ENCODE data around the gene SLC7A1.
A peak's percentile ranks its signal among the peaks of the same experiment; 100 is the strongest.

Gene SLC7A1

DNA sequence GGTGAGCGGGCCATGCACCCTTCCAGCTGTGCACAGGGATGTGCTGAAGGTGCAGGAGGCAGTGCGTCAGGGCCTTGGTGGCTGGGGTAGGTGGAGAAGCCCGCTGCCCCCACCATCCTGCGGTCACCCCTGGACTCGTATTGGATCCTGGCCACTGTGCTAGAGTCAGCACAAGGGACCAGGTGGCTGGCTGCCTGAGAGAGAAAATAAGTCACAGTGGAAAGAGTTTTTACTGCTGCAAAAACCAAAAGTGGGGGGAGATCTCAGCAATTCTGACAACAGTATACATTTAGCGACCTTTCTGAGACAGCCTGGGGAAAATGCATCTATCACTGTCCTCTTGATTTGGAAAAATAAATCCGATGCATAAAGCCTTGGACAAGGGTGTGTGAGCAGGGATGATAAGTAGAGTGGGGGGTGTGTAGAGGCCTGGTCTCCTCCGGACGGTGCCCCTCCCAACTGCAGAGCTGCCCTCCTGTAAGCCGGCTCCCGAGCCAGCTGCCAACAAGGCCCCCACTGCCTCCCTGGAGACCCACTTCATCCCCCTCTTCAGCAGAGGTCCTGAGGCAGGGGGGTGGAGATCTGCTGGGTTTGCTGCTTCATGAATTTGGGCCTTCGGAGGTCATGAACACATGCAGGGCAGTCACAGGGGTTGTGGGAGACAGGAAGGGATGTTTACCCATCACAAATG is 84.2 kb downstream of the SLC7A1 start:
- no peak for DNase-seq (ENCODE audit: low read depth in 2 of 2)

DNA sequence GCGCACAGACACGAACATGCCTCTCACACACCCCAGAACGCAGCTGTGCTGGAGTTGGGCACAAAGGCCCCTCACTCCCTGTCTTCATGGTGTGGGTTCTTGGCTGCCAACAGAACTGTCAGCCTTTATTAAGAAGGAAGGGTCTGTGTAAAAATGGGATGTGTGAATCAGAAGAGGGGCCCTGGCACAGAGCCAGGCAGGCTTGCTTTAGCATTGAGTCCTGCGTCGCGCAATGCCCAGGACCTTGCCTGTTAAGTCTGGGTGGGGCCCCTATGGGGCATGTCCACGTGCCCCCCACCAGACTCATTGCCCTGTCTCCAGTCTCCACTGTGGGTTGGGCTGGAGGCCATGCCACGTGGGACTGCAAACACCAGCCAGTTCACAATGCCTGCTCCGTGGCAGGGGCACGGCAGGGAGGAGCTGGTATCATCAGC is 84.8 kb downstream of the SLC7A1 start:
- DNase-seq (ENCODE audit: low read depth in 2 of 2) = no peak

- no peak for DNase-seq (ENCODE audit: low read depth in 2 of 2)
Measured at GRCh38 chr13:29509999-29510589, 85.4 kb downstream of the SLC7A1 start.

GRCh38 chr13:29508876-29509252 is 86.6 kb downstream of the SLC7A1 start:
- no peak for DNase-seq (ENCODE audit: low read depth in 2 of 2)

DNA sequence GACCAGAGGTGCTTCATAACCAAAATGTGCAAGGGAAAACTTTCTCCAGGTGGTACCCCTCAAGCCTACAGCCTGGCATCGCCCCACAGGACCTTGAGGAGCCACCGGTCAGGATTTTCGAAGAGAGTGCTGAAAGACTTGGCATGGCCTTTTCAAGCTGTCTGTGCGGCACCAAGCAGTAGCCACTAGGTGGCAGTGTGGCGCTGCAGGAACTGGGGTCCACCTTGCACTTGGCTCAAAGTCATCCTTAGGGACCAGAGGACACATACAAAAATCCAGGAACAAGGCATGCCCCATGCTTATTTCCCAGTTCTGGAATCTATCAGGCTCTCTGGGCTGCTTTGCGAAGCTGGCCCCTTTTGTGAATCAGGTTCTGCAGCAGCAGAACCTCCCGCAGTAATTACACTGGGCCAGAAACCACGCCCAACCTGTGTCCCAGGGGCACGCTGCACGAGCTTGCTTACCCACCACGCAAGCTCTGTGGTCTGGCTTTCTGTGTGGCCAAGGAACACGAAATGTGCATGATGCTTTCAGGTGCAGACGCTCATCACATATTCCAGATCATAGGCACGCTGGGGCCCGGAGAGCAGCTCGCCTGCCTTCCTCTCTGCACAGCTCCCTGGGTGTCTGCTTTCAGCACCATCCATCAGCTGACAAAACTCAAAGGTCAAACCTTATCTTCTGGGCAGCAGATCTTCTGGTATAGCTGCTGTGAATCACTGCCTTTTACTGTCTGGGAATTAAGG is 87.2 kb downstream of the SLC7A1 start:
- DNase-seq (ENCODE audit: low read depth in 2 of 2) = peak; percentile 61 to 63

DNA sequence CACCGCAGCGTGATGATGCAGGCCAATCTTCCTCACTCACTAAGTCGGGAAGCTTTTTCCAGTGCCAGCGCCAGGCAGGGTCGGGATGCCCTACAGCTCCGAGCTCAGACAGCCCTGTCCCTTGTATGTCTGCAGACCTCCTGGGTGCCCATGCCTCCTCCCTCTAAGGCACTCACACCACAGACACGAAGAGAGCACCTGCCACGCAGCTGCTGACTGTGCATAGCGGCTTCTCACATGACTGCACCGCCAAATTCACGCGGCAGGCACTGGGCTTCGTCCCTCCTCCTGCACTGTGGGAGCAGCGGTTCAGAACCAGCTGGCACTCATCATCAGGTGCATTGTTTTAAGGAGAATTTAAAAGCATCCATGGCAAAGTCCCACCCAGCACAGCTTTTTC is 88.1 kb downstream of the SLC7A1 start:
- DNase-seq (ENCODE audit: low read depth in 2 of 2) = no peak

DNA sequence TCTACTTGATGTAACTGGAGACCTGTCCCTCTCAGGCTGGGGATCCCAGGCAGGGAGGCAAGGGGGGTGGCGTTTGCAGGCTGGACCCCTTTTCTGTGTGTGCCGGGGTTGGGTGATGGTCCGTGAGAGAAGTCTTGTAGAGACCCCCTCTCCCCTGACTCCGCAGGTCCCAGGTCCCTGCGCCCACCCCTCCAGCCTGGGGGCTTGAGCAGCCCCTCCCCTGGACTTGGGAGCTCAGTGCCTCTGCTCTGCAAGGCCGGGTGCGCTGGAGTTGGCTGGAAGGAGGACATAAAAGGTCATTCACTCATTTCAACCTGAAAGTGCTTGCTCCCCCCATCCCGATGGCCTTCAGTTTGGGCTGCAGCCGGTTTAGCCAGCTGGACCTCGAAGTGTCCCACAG is 89.5 kb downstream of the SLC7A1 start:
- no peak for DNase-seq (ENCODE audit: low read depth in 2 of 2)

GRCh38 chr13:29505511-29505910 is 90.0 kb downstream of the SLC7A1 start:
- DNase-seq (ENCODE audit: low read depth in 2 of 2) = no peak

DNA sequence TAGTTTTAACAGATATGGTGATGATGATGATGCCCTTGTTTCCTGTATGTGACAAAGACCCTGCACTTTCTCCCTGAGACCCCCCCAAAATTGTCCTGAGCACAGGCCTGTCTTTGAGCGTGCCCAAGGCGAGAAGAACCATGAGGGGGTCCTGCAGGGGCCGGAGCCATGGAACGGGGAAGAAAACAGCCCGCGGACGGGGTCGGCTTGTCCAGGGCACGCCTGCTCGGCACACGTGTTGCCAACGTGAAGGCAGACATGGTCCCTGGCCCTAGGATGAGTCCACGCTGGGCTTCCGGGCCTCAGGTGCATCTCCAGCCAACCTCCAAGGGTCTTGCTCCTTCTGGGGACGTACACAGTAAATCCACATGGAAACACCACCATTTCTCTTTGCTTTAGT is 90.8 kb downstream of the SLC7A1 start:
- DNase-seq (ENCODE audit: low read depth in 2 of 2) = no peak

- DNase-seq (ENCODE audit: low read depth in 2 of 2) = no peak
Measured at GRCh38 chr13:29503041-29503837, 92.2 kb downstream of the SLC7A1 start.

DNA sequence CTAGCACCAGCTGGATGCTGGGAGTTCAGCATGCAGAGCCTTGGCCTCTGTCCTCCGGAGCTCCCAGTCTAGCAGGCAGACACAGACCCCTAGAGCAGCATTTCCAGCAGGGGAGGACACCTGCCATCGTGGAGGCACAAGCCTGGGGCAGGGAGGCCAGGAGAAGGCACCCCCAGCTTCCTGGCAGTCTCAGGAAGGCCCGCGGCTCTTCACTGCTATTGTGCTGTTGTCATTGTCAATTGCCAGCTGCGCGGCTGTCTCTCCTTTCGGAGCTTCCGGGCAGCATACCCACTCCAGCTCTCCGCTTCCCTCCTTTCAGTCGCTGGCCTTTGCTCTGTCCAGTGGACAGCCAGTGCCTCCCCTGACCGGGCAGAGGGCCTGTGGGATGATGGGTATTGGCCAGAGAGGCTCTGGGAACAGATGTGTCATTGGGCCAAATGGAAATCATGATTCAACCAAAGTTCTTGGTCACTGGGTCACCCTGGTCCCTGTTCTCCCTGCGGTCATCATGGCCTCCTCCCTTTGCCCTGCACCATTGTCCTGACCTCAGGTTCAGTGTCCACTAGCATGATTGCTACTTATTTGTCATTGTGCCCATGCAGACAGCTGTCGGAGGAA is 93.0 kb downstream of the SLC7A1 start:
- no peak for DNase-seq (ENCODE audit: low read depth in 2 of 2)

DNA sequence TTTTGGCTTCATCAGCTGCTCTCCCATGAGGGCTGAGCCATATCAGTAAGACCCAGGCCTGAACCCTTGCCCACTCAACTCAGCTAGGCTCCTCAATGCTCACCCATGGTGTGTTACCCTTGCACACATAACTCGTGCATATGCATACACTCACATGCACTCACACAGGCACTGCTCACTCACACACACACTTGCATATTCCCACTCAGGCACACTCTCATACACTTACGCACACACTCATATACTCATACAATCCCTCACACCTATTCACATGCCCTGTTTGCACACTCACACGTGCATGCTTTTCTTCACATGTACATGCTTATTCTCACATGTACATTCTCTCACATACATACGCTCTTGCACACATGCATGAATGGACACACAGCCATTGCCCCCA is 93.8 kb downstream of the SLC7A1 start:
- no peak for DNase-seq (ENCODE audit: low read depth in 2 of 2)

- no peak for DNase-seq (ENCODE audit: low read depth in 2 of 2)
Measured at GRCh38 chr13:29500386-29500785, 95.1 kb downstream of the SLC7A1 start.

GRCh38 chr13:29499506-29500165 is 95.9 kb downstream of the SLC7A1 start:
- no peak for DNase-seq (ENCODE audit: low read depth in 2 of 2)

GRCh38 chr13:29498426-29499040 is 97.0 kb downstream of the SLC7A1 start:
- no peak for DNase-seq (ENCODE audit: low read depth in 2 of 2)

DNA sequence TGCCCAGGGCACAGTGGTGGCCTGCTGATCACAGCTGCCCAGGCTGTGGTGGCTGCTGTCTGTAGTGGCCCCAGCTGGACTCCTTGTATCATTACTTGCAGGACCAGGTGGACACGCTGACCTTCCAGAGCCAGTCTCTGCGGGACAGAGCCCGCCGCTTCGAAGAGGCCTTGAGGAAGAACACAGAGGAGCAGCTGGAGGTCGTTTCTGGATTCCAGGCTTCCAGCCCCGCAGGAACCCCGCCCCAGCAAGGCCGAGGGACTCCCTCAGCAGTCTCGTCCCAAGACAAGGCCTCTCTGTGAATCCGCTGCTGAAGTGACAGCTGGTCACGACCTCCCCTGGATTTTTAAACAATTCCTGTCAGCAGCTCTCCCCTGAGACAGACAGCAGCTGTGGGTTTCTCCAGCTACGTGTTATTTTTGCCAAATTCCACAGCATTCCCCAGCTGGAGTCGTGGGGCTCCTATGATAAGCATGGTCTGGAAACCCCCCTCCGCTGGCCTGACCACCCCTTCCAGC is 98.3 kb downstream of the SLC7A1 start:
- no peak for DNase-seq (ENCODE audit: low read depth in 2 of 2)

DNA sequence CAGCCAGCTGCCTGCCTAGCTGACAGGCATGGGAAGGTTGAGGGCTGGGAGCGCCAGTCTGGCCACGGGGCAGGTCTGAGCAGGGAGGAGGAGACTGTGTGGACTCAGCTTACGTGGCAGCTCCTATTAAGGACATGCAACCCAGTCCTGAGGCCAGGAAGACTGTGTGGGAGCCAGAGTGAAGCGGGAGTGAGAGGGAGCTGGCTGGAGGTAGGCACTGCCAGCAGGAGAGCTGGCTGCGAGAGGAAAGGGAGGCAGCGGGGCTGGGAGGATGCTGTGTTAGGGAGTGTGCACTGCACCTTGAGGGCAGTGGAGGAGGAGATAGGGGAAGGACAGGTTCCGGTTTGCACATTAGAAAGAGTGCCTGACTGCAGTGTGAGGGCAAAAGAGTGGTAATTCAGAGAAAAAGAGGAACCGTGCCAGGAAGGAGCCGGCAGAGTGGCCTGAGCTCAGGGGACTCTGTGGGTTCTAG is 99.2 kb downstream of the SLC7A1 start:
- DNase-seq (ENCODE audit: low read depth in 2 of 2) = no peak

DNA sequence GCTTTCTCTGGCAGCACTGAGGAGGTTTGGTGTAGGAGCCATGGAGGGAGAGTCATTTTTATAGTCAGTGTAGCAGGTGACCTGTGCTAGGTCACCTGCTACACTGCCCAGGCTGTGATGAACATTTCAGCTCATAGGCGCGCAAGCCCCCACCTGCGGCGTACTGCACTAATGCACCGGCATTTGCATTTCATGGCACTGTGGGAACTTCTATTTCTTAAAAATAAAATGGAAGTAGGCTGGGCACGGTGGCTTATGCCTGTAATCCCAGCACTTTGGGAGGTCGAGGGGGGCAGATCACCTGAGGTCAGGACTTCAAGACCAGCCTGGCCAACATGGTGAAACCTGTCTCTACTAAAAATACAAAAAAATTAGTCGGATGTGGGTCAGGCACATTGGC is 101.0 kb downstream of the SLC7A1 start:
- no peak for DNase-seq (ENCODE audit: low read depth in 2 of 2)

DNA sequence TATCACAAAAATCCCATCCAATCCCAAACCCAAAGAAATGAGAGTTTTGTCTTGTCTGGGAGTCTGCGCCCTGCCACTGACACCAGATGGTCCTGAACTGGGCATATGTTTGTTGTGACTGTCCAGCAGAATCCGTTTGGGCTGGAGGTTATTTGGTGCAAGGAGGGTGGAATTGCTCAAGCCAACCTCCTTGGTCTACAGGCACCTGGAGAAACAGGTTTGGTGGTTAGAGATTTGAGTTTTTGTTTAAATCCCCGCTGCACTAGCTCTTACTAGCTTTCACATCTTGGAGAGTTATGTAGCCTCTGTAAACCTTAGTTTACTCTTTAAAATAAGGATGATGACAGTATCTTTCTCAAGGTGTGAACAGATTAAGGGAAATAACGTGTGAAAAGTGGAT is 101.7 kb downstream of the SLC7A1 start:
- no peak for DNase-seq (ENCODE audit: low read depth in 2 of 2)

GRCh38 chr13:29491248-29491647 is 104.2 kb downstream of the SLC7A1 start:
- no peak for DNase-seq (ENCODE audit: low read depth in 2 of 2)

DNA sequence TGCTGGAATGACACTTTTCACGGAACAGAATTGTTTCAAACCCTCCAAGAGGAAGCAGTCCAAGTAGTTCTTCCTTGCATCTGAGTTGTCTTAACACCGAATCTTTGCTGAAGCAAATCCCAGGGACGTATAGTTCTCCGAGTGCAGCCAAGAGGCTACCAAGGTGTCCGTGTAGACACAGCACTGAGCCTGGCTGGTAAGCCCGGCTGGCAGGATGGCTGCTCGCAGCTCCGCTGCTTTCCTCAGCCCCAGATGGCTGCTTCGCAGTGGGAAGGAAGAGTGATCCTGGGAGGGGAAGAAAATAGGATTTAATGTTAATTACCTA is 105.0 kb downstream of the SLC7A1 start:
- DNase-seq (ENCODE audit: low read depth in 2 of 2) = no peak

All from activated CD4-positive, alpha-beta T cell treated with anti-CD3 and anti-CD28 coated beads for 24 hours (primary cell).